Kidney tubule cell (primary cell): ENCODE measurements around the gene DHRS12.

ENCODE experiments used
- DNase-seq: peaks from one replicate; pipeline ENCODE4 v3.0.0-alpha.2; 2018; ENCODE audit warnings: low spot score

DHRS12 gene

DNA sequence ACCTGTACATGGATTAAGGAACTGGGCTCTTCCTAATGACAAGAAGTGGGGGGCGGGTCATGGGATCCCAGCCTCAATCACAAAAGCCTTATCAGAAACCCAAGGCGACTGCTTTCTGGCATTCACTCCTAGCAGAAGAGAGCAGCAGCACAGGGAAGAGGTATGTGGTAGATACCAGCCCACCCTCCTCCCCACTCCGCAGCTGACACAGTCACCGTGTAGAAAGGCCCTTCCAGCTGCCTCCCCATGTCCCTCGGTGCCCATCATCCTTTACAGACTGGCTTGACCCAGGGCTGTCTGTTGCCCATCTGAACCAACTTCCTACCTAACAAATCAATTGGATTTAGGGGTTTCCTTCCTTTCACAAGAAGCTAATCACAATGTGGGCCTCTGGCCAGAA lies 3.1 kb upstream of the DHRS12 start:
- no peak for DNase-seq

DNA sequence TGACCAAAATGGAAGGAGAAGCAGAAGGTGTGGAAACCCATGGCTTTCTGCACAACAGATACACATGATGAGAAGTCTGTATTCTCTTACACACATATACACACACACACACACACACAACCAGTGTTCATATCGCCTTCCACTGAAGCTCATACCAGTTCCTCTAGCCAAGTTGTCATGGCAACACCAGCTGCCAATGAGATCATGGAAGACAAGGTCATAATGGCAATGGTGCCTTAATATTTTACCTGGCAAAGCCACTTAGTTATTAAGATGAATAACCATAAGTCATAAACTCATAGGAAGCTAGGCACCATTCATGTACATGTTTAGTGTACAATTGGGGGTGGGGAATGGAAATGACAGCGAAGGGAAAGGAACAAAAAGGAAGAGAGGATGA lies 2.6 kb upstream of the DHRS12 start:
- DNase-seq = peak; percentile 55

DNA sequence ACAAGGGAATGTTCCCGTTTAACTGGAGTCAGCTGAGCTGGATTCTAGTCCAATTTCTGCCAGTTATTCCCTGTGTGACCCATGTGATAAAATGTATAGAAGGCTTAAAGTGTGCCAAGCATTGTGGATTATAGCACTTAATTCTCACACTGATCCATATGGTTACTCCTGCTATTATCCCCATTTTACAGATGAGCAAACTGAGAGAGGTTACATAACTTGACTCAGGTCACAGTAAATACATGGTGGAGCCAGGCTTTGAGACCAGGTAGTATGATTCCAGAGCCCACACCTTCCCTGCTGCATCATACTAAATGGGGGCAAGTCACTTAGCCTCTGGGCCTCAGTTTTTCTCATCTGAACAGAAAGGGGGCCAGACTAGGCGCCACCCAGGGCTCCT lies 2.0 kb upstream of the DHRS12 start:
- DNase-seq = no peak

DNA sequence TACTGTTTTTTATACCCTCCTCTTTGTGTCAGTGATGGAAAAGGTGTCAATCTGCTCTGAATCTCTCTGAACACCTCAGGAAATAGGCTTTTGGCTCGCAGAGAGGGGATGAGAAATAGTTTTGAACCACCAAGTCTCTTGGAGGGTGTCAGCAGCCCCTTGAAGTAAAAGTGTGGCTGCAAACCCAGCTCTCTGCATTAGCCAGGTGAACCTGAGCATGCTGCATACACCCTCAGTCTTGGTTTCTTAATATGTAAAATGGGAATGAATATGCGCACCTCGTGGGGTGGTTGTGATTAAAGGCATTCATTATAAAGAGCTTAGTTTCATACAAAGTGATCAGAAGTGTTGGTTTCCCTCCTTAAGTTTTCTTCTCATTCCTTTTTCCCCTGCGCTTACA lies 1.4 kb upstream of the DHRS12 start:
- DNase-seq = no peak

DNA sequence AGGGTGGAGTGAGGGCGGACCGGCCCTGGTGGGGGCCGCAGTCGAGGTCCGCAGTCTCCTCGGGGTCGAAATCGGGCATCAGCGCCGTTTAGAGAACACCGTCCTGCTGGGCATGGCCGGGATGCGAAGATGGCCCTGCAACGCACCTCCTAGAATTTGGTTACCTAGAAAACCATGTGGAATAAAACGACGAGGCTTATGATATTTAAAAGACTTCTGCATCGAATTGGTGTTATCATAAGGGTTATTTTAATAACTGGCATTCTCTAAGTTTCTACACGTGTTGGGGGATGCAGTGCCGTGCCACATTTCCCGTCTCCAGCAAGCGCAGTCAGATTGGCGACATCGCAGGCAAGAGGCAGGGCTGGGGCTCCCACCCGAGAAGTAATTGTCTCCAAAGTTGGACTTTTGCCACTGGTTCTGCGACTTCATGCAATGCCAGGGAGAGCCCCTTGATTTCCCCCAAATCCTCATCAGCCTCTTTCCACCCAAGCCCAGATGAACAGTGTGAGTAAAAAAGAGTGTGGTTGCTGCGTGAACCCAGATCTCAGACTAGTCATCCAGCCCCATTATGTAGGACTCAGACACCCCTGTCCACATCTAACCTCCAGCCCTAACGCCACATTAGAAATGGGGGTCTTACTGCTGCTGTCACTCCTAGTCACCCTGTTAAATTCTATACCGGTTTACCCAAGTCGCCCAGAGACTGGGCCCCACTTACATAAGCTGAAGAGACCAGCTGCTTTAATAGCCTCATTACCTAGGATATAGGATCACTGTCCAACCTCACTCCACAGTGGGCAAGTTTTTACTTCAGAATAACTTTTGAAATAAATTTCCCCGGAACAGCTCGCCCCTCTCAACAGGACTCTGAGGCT lies 571 bp upstream of the DHRS12 start:
- no peak for DNase-seq

DNA sequence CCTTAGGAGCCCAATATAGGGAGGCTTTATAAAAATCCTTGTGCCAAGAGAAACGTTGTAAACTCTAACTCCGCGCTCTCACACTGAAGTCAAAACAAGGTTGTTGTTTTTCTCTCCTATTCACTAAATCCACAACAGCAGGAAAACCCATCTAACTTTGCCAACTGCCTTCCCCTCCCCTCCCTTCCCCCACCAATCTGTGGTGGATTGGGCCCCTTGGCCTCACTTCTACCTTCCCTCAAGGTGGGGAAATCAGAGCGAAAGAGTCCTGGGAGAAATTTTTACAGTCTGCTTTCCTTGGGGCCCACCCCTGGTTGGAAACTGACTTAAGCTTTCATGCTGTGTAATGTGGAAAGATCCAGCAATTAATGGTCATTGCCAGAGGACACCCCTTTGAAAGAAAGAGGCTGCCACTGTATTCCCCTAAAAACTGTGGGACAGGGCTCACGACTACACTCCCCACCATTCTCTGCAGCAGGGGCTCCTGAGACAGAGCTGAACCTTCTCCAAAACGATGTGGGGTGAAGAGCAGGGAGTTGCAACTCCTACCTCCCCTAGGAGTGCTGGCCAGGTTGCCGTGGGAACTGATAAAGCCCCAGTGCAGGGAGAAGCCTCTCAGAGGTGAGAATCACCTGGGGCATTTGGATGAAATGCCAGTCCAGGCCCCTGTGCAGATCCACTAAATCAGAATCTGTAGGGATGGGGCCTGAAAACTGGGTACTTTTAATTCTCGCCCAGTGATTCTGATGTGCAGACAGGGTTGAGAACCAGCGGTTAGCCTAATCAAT lies 1.1 kb downstream of the DHRS12 start:
- no peak for DNase-seq

DNA sequence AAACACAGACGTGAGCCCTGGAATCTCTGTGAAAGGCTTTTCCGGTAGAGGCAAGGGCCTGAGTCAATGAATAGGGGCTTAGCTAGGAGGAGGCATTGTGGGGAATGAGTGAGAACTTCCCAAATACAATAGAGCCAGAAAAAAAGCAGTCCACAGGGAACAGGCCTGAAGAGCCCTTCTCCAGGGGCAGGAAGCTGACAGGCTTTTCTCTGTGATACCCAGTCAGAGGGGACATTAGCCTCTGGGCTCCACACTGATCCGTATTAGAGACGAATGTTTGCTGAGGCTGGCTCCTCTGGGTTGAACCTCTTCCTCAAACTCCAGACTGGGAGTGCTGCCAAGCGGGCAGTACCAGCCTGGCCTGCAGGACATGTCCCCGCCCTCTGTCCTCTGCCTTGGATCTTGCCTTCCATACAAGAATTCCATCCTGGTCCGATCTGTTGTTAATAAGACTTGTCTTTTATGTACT lies 2.3 kb downstream of the DHRS12 start:
- peak; percentile 61 for DNase-seq

DNA sequence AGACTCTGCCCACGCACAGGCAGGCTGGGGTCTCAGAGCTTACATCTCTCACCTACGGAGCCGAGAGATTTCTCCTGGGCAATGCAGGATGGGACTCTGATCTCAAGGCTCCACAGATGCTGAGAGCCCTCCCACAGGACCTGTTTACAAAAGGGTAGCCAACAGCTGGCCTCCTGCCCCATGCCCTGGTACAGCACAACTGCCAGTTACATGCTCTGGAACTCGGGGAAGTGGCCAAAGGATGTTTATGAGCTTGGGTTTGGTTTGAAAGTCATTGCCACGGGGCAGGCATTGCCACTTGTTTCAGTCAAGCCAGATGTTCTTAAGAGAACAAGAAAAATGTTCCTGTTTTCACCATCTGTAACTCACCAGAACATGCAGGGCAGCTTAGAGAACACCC lies 3.5 kb downstream of the DHRS12 start:
- no peak for DNase-seq

DNA sequence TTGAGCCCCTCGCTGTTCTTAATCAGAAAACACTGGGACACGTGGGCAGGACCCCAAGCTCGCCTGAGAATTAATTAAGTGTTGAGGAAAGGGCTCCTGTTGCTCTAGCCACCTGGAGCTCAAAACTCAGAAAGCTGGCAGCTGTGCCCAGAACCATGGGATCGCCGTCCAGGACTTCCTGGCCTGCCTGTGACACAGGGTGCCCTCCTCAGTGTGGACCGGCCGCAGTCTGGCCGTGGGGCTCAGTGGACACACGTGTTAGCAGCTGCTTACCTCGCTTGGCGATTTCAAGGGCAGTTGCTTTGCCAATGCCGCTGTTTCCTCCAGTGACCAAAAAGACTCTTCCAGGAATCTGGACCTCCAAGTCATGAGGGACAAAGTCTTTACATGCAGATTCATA lies 4.7 kb downstream of the DHRS12 start:
- no peak for DNase-seq

DNA sequence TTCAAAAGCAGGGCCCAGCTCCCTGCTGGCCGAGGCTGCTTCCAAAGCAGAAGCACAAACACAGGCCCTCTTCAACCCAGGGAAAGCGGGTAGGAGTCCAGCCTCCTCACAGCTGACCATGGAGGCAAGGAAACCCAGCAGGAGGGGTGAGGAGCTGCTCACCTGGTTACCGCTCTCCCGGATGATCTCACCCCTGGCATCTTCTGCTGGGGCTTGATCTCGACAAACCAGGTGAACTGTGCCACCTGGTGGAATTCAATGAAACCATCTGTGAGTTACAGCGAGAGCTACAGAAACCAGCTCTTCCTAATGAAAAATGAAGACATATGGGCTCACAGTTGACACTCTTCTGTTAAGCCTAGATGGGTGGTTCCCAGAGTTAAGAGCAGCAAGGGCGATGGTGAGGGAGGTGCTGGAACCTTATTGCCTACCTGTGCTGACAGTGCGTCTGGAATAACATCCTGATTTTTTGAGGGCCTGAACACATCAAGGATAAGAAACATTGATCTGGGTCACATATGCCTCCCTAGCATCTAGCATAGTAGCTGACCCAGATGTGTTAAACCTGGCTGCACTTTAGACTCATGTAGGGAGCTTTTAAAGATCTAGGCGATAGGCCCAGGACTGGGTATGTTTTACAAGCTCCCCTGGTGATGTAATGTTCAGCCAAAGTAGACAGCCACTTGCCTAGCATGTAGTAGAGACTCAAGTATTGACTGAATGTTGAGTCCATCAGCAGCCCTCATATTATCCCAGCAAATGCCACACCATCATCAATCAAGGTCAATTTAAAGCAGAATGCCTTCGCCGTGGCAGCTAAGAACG lies 6.1 kb downstream of the DHRS12 start:
- peak; percentile 90 for DNase-seq

DNA sequence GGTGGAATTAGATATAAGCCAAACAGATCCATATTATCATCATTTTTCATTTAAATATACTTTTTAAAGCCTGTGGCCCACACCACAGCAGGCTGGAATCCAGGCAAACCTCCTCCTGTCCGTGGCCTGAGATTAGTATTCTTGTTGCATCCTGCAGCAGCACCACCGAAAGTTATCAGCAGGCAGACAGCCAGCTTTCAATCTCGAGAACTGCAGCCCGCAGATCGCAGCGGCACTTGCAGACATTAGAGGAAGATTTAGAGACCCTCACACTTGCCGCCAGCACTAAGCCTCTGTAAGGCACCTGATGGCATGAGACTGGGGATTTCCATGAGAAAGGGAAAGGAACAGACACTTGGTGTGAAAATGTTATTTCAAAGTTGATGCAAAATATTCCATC lies 7.4 kb downstream of the DHRS12 start:
- no peak for DNase-seq

DNA sequence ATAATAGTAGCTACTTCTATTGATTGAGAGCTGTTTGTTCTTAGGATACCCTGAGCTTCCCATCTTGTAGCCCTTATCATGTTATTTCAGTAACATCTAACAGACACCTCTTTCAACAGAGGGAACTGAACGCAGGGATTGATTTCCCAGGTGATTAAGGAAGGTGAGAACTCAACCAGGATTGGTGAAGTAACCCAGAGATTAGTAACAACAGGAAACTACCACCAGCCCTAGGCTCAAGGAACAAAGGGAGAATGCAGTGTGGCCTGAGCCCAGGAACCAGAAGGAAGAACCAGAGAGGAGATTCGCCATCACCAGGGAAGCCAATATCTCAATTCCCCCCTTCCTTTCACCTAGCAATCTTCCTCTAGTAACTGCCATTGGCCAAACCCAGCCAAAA lies 8.5 kb downstream of the DHRS12 start:
- DNase-seq = no peak

DNA sequence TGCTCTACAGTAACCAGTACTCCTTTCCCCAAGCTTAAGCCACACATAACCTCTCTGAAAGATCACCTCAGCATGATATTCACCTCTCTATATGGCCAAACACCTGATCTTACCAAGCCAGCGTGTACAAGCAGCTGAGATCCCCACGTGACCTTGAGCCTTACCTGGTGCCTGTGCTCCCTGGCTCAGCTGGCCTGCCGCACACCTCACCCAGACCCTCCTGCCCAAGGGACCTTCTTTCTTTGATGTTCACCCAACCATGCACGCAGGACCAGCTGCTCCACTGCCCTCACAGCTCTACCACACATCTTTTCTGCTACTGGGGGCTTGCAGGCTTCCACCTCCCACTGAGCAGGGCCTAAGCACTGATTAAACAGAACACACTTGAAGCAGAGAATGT lies 9.0 kb downstream of the DHRS12 start:
- DNase-seq = no peak

DNA sequence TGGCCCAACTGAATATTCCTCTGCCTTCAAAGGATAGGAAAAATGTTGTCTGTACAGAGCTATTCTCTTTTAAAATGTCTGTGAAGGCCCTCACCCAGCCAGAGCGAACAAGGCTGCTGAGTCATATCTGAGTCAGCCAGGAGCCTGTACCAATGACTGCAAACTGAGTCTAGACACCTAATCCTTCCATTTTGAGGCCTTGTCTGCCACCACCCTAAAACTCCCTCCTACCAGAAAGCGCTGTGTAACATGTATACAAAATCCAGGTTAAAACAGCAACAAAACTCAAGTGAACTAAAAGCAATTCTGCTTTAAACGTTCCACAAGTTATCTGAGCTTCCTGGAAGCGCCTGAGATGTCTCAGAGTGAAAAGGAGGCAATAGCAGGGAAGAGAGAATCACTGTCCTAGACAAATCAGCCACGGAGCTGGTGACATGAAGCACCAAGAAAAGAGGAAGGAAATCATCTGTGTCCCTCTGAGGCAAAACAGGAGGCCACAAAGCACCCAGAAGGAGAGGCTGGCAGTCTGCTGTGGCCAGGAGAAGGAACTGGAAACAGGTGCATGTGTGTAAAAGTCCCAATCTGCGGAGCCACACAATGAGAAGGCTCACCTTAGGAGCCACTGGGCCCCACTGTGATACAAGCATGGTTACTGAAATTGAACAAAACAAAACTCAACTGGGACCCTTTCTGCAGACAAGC lies 10.2 kb downstream of the DHRS12 start:
- DNase-seq = peak; percentile 85

DNA sequence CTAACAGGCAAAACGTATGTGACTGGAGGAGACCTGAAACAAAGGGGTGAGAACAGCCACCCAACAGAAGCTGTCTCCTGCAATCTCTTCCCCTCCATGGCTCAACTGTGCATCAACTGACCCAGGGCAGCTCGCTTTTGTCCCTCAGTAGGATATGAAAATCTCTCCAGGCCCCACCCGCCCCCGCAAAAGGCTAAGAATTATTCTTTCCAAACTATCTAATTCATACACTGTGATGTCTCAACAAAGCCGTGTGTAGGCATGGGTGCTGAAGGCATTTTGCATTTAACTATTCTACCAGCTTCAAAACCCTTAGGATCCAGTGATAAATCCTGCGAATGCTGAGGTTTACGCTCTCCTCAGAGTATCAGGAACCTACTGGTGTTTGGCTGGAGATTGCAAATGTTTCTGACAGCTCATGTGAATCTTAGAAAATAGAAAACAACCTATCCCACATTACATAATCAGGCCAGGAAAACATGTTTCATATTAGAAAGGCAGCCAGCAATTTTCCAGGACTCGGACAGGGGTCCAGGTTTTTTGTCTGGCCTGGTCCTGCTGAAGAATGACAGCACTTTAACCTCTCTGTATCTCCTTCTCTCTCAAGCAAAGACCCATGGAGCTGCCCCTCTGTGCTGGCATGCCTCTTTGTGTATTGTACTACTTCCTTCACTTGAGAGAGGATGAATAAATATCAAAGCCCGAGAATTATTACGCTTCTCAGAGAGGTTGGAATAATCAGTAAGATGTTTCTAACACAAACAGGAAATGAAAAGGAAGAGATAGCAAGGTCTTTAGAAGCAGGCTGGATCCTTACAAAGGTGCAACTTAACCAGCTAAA lies 17.3 kb downstream of the DHRS12 start:
- DNase-seq = no peak

DNA sequence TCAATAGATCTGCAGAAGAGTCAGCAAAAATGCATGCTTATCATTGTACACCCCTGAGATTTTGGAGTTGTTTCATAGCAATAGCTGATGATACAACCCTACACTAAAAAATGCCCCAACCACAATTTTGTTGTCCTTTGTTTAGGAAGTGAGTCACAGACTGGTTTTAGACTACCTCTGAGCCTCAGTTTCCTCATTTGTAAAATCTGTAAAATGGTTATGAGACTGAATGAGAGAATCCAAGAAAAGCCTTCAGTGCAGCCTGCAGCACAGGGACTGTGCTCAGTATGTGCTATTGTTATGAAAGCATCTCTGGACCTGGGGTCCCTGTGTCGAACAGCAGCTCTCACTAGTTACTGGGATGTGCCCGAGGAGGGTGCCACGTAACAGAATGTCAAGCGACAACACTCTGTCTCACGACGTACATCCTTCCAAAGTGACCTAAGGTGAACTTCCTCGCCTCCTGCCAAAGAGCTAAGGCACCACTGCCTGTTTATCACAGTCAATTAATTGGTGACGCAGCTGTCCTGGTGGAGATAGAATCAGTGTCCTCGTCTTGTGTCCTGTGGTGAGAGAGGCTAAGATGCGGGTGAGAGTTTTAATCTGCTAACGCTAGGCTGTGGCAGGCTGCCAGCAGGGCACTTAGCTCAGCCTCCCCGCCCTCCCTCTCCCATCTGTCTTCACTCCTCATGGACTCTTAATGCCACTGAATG lies 18.1 kb downstream of the DHRS12 start:
- DNase-seq = no peak

DNA sequence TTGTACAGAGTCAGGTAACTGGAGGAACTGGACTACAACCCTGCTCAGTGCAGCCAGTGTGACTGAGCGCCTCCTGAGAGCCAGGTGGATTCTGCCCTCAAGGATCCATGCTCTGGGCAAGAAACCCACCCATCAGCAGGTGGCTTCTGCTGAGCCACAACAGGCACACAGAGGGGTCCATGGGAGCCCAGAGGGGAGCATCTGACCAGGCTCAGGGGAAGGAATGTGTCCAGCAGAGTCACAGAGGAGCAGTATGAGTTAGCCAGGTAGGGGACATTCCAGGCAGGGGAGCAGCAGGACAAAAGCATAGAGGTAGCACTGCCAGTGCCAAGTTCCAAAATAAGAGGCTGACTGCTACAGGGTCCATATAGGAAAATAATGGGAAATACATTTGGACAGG lies 19.9 kb downstream of the DHRS12 start:
- no peak for DNase-seq

DNA sequence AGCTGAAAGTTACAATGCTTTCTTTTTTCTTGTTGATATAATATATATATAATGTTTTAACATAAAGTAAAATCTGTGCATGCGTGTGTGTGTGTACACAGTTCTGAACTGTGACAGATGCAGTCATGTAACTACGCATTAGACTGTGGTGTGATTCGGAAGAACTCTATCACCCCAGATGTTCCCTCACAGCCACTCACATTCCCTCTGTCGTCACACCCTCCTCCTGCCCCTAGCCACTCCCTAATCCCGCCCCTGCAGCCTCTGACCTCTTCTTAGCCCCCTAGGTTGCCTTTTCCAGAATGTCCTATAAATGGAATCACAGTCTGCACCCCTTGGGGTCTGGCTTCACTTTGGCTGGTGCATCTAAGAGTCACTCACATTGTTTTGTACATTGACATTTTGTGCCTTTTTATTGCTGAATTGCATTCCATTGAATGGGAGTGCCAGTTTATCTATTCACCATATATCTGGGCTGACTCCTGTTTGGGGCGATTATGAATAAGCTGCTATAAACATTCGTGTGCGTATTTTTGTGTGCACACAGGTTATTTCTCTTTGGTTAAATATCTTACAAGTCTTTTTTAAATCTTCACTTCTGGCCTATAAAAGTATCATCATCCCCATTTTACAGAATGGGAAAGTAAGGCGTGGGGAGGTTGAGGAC lies 20.4 kb downstream of the DHRS12 start:
- DNase-seq = no peak

DNA sequence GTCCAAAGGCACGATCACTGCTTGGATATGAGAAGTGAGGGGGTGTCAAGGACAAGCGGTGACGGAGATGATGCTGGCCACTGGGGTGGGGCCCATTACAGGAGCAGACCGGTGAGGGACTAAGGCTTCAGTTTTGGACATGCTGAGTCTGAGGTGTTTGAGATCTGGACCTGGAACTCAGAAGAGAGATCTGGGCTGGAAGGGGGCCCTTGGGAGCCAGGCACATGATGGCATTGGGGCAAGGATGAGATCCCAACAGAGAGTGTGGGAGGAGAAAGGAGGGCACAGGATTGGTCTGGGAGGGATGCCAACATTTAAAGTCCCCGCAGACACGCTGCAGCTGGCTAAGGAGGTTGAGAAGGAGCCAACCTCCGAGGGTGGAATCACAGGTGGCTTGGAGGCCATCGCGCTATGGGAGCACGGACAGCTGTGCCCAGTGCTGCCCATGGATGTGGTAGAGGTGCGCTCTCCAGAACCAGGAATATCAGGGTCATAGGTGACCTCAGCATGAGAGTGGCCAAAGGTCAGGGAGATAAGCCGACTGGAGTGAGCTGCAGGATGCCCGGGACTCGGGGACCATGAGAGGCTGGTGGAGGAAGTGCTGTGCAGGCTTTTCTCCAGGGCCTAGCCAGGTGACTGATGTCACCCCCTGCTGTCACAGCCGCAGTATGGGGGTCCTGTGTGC lies 21.8 kb downstream of the DHRS12 start:
- no peak for DNase-seq
